Kidney capillary endothelial cell (primary cell): ENCODE data around the gene PLD2.
"Not testable (repeated sequence)": the region's sequence is repeated elsewhere in the genome, so short reads cannot be mapped to it uniquely, and the experiment has no call there.

Experiments used
- DNase-seq: peaks from one replicate; pipeline ENCODE4 v3.0.0-alpha.2; 2018; ENCODE audit warnings: low spot score

PLD2 gene

DNA sequence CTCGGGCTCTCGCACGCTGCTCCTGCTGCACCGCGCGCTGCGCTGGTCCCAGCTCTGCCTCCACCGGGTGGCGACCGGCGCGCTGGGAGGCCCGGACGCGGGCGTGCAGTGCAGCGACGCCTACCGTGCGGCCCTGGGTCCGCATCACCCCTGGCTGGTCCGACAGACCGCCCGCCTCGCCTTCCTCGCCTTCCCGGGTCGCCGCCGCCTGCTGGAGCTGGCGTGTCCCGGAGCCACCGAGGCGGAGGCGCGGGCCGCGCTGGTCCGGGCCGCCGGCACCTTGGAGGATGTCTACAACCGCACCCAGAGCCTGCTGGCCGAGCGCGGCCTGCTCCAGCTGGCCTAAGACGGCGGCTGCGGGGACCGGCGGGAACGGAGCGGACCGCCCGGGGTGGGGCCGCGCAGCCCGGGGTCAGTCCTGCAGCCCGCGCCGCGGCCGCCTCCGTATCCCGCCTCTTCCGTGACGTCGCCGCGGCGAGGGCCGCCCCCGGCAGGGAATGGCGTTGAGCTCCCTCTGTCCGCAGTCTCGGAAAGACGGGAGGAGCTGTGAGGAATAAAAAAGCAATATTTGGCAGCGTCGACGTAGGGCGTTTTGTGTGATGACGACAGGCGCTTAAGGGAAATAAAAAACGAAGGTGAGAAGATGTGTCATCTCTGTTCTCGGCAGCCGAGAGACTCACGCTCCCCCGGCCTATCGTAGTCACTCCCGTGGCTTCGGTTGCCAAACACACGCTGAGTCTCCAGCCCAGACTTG, 16.8 kb upstream of the PLD2 start:
- DNase-seq, result peak; percentile 77

DNA sequence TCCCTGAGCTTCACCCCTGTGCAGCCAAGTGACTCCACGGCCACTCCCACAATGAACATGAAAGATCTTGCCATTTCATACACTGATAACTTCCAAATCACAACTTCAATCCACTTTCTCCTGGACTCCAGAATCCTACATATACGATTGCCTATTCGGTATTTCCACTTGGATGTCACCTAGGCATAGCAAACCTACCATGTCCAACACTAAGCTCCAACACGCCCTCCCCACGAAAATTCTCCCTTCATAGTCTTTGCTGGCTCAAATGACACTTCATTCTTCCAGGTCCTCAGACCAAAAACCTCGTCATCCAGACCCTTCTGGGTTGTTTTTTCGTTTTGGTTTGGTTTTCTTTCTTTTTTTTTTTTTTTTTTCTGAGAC, 16.3 kb upstream of the PLD2 start:
- DNase-seq, result no peak

DNA sequence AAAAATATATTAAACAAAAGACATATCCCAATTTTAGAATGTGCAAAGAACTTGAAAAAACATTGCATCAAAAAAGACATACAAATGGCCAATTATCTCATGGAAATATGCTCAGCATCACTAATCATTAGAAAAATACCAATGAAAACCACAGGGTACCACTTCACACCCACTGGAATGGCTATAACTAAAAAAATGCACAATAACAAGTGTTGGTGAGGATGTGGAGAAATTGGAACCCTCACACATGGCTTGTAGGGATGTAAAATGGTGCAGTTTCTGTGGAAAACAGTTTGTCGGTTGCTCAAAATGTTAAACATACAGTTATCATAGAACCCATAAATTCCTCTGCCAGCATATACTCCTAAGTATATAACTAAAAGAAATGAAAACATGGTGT, 11.8 kb upstream of the PLD2 start:
- DNase-seq, result no peak

DNA sequence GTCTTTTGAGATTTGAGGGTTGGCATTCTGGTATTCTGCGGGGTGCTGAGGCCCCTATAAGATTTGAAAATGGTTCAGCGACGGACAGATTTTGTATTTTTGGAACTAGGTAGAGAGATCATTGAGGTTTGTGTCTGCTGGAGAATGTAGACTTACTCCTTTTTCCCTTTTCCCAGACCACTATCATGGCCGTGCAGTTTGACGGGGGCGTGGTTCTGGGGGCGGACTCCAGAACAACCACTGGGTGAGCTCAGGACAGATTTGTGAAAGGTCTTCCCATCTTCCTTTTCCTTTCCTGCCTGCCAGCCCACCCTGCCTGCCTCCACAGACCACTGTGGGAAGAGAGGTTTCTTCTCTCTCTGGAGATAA, 10.4 kb upstream of the PLD2 start:
- no peak for DNase-seq

DNA sequence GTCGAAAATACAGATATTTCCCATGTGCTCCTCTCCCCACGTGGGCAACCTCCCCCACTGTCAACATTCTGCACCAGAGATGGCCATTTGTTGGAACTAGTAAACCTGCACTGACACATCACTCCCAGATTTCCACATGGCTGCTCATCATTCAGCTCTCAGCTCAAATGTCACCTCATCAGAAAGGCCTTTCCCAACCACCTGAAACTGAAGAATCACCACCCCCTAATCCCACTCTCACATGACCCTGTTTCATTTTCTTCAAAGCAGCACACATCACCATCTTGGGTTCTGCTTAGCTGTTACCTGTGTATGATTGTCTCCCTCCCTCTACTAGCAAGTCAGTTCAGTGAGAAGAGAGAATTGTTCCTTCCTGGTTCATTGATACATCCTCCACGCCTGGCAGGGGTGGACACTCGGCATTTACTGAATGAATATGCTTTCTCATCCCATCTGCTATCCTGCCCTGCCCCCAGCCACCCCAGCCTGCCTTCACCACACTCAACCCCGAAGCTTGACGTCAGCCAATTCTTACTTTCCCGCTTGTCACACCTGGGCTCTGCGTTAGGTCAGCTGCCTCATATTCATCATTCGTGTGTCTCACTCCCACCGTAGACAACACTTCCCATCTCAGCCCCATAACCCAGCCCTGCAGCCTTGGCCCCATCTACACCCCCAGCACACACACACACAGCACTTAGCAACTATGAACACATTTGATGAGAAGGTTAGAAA, 6.3 kb upstream of the PLD2 start:
- no peak for DNase-seq

DNA sequence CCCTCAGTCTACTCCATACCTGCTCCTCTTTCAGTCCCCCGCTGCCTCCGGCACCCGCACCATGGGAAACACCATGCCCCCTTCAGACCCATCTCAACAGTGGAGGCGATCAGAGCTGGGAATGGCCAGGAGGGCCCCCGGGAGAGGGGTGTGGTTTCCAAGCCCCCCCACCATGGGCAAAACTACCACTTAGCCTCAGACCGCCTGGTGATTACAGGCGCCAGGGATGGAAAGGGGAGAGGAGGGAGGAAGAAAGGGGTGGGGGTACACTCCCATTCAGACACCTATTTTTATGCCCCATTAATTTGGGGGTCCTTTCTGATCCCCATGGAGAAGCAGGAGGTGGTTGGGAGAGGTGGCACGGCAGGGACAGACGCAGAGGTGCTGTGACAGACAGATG, 4.7 kb upstream of the PLD2 start, which contains the start of gene C17orf114:
Gene C17orf114, minus strand, starts transcription at position 101 of the 400 bp plus-strand sequence.
- DNase-seq, result no peak

DNA sequence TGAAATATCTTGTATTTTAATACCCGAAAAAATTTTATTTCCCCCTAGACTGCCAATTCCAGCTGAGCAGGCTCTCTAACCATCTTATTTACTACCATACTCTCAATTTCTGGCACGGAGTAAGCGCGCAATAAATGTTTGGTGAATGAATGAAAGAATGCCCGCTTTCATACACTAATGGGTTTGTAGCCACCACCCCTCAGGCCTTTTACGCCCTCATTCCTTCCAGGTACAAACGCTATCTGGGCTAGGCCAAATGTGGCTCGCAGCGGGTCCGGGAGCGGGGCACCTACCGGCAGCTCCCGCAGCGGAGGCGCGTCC, 536 bp upstream of the PLD2 start:
- DNase-seq, result no peak

DNA sequence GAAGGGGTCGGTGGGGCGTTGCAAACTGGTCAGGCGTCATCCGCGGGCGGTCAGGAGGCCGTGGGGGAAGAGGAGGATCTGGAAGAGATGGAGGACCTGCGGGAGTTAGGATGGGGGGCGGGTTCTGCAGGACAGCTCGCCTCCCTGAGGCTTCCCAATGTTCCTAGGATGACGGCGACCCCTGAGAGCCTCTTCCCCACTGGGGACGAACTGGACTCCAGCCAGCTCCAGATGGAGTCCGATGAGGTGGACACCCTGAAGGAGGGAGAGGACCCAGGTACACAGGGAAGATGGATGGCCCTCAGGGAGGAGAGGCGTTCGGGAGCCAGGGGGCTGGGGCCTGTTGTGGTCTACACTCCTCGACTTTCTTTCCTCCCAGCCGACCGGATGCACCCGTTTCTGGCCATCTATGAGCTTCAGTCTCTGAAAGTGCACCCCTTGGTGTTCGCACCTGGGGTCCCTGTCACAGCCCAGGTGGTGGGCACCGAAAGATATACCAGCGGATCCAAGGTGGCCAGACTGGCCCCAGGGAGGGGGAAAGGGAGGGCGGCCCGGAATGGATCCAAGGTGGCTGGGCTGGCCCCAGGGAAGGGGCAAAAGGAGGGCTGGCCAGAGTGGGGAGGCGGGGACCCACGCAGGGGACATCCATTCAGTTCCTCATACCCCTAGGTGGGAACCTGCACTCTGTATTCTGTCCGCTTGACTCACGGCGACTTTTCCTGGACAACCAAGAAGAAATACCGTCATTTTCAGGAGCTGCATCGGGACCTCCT, 839 bp downstream of the PLD2 start:
- no peak for DNase-seq

DNA sequence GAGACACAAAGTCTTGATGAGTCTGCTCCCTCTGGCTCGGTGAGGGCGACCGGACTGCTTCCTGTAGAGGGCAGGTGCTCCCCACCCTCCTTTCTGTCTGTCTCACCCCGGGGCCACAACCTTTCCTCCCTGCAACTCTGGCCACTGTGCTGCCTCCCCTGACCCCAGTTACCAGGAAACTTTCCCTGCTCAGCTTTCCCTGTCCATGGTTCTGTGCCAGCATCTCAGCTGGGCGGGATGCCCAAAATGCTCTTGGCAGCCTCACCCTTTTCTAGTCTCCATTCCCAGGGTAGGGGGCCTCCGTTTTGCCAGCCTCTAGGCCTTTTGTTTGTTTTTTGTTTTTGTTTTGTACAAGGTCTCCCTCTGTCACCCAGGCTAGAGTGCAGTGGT, 1.4 kb downstream of the PLD2 start:
- no peak for DNase-seq

DNA sequence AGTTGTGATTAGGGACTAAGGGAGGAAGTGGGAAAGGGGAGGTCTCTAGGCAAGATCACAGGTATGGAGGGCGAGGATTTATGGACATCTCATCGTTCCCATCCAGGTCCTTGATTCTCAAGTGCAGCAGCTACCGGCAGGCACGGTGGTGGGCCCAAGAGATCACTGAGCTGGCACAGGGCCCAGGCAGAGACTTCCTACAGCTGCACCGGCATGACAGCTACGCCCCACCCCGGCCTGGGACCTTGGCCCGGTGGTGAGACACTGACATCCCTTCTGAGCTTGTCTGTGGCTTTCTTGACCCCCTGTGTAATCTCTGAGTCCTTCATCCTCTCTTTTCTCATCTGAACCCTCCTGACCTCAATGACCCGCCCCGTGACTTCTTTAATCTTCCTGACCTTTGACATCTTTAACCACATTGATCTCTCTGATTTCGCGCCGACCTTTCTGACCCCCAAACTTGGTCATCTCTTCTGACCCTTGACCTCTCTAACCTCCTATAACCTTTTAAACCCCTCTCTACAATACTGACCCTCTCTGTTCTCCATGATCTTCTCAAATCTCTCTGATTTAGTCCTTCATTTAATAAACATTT, 3.8 kb downstream of the PLD2 start:
- DNase-seq, result no peak

DNA sequence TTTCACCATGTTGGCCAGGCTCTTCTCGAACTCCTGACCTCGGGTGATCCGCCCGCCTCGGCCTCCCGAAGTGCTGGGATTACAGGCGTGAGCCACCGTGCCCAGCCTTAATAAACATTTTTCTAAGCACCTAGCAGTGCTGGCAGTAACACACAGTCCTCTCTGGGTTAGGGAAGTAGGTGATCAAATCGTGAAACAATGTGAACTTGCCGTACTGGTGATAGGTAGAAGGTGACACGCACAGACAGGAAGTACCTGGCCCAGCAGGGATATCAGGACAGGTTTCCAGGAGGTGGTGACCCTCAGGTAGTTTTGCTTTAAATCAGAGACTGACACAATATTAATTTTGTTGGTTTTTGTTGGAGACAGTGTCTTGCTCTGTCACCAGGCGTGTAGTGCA, 4.5 kb downstream of the PLD2 start:
- DNase-seq, result no peak

DNA sequence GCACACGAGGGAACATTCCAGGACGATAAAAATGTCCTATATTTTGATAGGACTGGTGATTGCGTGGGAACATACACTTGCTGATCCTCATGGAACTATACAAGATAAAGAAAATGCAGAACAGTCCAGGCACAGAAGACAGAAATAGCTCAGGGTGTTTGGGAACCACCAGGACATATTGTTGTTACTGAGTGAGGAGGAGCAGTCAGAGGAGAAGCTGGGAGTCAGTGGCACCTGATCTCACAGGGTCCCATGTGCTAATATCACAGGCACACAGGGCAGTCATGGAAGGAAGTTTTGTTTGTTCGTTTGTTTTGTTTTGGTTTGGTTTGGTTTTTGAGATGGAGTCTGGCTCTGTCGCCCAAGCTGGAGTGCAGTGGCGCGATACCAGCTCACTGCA, 5.7 kb downstream of the PLD2 start:
- DNase-seq, result no peak

DNA sequence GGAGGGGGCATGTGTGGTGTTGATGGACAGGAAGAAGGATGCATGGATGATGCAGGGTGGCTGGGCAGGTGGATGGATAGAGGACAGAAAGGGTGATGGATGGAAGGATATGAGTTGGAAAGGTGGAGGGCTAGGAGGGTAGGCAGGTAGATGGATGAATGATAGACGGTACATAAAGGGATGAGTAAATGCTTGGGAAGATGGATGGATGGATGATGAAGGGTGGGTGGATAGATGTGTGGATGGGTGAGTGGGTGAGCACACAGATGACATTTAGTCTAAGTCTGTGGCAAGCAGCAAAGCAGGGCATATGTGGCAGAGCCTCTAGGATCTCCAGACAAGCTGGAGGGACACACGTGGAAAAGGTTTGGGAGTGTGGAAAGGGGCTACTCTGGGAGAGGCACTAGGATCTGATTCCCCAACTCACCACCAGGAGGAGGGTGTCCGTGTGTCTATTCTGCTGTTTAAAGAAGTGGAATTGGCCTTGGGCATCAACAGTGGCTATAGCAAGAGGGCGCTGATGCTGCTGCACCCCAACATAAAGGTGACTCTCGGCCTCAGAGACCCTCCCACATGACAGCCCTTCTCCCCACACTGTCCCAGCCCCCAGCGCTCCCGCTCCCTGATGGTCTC, 8.2 kb downstream of the PLD2 start:
- no peak for DNase-seq

DNA sequence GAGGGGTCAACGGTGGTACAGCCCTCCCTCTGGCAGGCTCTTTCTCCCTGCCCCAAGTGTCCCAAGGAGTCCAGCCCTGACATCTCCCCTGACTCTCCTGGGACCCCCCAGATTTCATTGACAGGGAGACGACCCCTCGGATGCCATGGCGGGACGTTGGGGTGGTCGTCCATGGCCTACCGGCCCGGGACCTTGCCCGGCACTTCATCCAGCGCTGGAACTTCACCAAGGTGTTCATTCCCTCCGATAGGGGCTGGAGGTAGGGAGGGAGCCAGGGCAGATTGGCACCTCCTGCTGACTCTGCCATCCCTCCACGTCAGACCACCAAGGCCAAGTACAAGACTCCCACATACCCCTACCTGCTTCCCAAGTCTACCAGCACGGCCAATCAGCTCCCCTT, 9.9 kb downstream of the PLD2 start:
- no peak for DNase-seq

DNA sequence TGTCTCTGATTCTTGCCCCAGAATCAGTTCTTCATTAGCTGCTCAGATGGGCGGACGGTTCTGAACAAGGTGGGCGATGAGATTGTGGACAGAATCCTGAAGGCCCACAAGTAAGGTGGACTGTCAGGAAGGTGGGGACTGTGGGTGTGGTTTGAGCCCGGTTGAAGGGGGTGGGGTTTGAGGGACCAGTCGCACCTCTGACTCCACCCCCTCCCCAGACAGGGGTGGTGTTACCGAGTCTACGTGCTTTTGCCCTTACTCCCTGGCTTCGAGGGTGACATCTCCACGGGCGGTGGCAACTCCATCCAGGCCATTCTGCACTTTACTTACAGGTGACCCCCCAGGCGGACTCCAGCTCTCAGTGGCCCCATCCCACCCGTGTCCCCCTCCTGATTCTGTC, 11.3 kb downstream of the PLD2 start:
- DNase-seq, result no peak

DNA sequence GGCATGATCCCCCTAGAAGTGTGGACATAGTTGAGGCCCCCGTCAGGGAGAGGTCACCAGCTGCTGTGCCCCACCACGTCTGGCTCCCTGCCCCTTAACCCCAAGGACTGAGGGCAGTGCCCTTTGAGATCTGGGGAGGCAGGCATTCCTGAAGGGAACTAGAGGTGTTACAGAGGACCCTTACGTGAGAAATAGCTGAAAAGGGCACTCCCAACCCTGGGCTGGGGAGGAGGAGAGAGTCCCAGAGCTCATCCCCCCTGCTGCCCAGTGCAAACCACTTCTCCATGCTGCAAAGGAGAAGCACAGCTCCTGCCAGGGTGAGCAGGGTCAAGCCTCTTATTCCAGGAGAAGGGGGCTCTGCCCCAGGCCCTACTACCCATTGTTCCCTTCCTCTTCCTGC, 15.9 kb downstream of the PLD2 start:
- no peak for DNase-seq

DNA sequence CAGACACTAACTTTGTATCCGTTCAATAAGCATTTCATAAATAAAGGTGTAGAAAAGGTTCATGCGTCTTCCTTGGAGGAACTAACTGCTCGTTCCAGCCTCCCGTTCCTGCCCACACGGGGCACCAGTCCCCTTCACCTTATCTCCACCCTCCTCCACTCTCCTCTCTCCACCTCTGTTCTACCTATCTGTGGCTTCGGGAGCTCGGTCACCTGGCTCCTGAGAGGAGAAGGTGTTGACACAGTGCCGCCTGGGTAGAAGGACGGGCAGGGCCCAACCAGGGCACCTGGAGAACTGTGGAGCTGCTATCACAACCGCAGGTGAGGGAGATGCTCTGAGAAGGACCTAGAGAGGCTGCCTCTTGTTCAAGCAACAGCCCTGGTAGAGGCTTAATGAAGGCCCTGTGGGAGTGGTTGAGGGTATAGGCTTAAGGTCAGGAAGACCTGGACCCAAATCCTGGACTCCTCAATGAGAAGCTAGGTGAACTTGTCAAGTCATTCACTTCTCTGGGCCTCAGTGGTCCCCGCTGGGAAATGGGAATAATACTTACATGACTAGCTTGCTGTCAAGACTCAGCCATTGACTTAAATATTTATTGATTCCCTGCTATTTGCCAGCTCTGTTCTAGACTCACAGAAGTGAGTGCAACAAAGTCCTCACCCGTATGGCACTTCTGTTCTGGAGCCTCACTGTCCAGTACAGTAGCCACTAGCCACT, 16.6 kb downstream of the PLD2 start:
- no peak for DNase-seq

DNA sequence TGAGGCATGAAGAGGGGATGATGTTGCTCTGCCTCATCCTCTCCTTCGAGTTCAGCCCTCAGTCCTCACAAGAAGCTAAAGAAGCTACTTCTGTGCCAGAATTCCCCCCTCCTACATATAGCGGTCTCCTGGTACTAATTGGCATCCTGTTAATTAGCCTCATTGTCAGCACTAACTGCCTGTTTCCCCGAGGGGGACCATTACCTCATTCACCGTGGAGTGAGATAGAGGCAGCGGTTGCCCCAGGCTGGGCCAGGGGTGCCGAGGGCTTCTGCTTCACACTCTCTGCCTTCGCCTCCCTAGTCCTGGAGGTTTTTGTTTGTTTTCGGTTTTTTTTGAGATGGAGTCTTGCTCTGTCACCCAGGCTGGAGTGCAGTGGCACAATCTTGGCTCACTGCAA, 20.4 kb downstream of the PLD2 start:
- DNase-seq, result no peak

DNA sequence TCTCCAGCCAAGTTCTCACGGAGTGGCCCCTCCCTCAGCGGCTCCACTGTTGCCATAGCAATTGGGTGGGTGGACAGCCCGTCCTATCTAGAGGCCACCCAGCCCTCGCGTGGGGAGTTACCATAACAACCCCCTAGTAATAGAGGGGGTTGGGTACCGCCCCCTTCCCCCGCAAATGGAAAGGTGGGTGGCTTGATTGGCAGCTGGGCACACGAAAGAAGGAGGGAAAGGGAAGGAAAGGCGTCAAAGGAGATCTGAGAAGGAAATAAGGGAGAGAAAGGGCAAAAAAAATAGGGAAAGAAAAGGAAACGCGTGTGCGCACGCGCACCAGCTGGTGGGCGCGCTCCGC, 25.9 kb downstream of the PLD2 start:
- DNase-seq, result not testable (repeated sequence)

DNA sequence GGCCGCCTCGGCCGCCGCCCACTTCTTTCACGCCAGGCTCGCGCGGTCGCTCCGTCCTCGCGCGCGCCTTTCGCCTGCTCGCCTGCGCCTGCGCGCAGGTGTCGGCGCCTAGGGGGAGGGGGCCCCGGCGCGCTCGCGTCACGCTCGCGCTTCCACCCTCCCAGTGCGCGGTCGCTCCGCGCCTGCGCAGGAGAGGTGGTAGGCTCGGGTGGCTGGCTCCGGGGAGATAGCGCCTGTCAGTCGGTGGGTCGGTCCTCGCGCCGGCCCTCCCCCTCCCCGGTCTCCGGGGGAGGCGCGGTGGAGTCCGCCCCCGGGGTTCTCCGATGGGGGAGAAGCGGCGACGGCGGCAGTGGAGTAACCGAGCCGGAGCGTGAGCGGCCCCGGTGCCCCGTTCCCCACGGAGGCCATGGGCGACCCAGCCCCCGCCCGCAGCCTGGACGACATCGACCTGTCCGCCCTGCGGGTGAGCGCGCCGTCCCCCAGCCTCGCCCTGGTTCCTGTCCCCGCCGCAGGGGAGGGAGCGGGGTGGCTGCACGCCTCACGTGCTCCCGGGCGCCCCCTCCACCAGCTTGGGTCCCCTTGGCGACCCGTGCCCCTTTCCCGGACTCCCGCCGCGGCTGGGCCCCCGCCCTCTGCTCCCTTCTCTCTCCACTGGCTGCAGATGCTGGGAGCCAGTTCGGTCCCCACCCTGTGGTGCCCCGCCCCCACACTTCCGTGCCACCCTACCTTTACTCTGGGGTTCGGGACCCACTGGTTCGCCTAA, 26.4 kb downstream of the PLD2 start, which contains the start of gene MINK1:
Gene MINK1, plus strand, starts transcription at position 163 of the 763 bp plus-strand sequence. Its CDS starts 244 bp downstream, at position 407.
- peak; percentile 86 for DNase-seq
